Epithelial cell of esophagus (primary cell): ENCODE data around the gene ENAM.
A peak's percentile ranks its signal among the peaks of the same experiment; 100 is the strongest.
"Not testable (repeated sequence)": the region's sequence is repeated elsewhere in the genome, so short reads cannot be mapped to it uniquely, and the experiment has no call there.

Experiments
- DNase-seq: peaks from one replicate; pipeline ENCODE4 v3.0.0; 2010; ENCODE audit warnings: low read depth
- H3K4me3 ChIP-seq: 2 replicates; pipeline ENCODE4 v1.5.1; 2011; ENCODE audit warnings: mild to moderate bottlenecking, low read length, control low read depth
- CTCF ChIP-seq: IDR thresholded peaks from 2 replicates; pipeline ENCODE4 v1.5.1; 2011; ENCODE audit warnings: low read depth, mild to moderate bottlenecking, low read length, control low read depth, inconsistent platforms; ENCODE audit not compliant: insufficient read depth; ENCODE audit errors: missing control alignments

The ENAM gene

GRCh38 chr4:70637239-70637913, 8.8 kb downstream of the ENAM start:
- no peak for TF ChIP-seq CTCF
- no peak overlapping the region for H3K4me3 ChIP-seq
- no peak for DNase-seq

- TF ChIP-seq CTCF = no peak
- no peak for DNase-seq
- no peak overlapping the region for H3K4me3 ChIP-seq
These were observed 11.6 kb downstream of the ENAM start for GRCh38 chr4:70640192-70640591.

- H3K4me3 ChIP-seq, DNase-seq: not testable (repeated sequence)
These were observed 22.2 kb downstream of the ENAM start for GRCh38 chr4:70650741-70651140.

GRCh38 chr4:70651864-70652506, 23.4 kb downstream of the ENAM start:
- peak; percentile 48 for DNase-seq
- peak; percentile 41 for TF ChIP-seq CTCF
- H3K4me3 ChIP-seq = no peak overlapping the region

- TF ChIP-seq CTCF = no peak
- H3K4me3 ChIP-seq = no peak overlapping the region
- no peak for DNase-seq
These were observed 26.1 kb downstream of the ENAM start for GRCh38 chr4:70654605-70655011.

- no peak for DNase-seq
- TF ChIP-seq CTCF = no peak
- no peak overlapping the region for H3K4me3 ChIP-seq
These were observed 28.8 kb downstream of the ENAM start for GRCh38 chr4:70657326-70657725.

- no peak for DNase-seq
- TF ChIP-seq CTCF = no peak
These were observed 29.9 kb downstream of the ENAM start for GRCh38 chr4:70658418-70658817.

More at GRCh38 chr4:70658418-70658817, 29.9 kb downstream of the ENAM start:
- no peak overlapping the region for H3K4me3 ChIP-seq
